Cardiac fibroblast (primary cell): ENCODE data around the gene PRDM15.

Source experiments
- DNase-seq, 2 donors: peaks; one replicate each; pipeline versions ENCODE4 v3.0.0 to v3.0.0-alpha.2; 2010; ENCODE audit warnings: low read depth in 2 of 2
- H3K4me3 ChIP-seq, 2 donors: replicated peaks in 1 of 2; 1 replicate in 1 of 2; 2 replicates in 1 of 2; pipeline ENCODE4 v1.5.1; 2011; ENCODE audit warnings: low read depth in 2 of 2, low read length in 2 of 2, mild to moderate bottlenecking in 2 of 2, moderate library complexity in 1 of 2
- TF ChIP-seq, protein P1 (sequence below): IDR thresholded peaks from one replicate; pipeline ENCODE4 v1.5.1; 2011; ENCODE audit warnings: low read depth, mild to moderate bottlenecking, low read length, inconsistent platforms

Gene PRDM15

GRCh38 chr21:41812679-41813078, 66.5 kb downstream of the PRDM15 start:
- TF ChIP-seq, protein P1, sequence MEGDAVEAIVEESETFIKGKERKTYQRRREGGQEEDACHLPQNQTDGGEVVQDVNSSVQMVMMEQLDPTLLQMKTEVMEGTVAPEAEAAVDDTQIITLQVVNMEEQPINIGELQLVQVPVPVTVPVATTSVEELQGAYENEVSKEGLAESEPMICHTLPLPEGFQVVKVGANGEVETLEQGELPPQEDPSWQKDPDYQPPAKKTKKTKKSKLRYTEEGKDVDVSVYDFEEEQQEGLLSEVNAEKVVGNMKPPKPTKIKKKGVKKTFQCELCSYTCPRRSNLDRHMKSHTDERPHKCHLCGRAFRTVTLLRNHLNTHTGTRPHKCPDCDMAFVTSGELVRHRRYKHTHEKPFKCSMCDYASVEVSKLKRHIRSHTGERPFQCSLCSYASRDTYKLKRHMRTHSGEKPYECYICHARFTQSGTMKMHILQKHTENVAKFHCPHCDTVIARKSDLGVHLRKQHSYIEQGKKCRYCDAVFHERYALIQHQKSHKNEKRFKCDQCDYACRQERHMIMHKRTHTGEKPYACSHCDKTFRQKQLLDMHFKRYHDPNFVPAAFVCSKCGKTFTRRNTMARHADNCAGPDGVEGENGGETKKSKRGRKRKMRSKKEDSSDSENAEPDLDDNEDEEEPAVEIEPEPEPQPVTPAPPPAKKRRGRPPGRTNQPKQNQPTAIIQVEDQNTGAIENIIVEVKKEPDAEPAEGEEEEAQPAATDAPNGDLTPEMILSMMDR = no peak

DNA sequence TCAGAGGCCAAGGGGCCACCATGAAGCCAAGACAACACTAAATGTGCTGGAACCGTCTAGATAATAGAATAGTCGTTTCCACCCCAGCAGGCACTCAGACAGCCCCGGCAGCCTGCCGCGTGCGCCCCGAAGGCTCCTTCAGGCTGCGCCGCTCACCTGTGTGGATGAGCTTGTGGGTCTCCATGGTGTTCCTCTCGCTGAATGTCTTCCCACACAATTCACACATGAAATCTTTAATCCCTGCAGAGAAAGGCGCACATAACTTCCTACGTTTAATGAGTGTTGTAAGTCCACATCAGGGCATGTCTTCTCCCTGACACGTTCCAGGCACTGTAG, 68.6 kb downstream of the PRDM15 start:
- TF ChIP-seq, protein P1 = no peak
- H3K4me3 ChIP-seq = no peak overlapping the region
- no peak for DNase-seq

More at GRCh38 chr21:41812679-41813078, 66.5 kb downstream of the PRDM15 start:
- DNase-seq = no peak
- no peak overlapping the region for H3K4me3 ChIP-seq

DNA sequence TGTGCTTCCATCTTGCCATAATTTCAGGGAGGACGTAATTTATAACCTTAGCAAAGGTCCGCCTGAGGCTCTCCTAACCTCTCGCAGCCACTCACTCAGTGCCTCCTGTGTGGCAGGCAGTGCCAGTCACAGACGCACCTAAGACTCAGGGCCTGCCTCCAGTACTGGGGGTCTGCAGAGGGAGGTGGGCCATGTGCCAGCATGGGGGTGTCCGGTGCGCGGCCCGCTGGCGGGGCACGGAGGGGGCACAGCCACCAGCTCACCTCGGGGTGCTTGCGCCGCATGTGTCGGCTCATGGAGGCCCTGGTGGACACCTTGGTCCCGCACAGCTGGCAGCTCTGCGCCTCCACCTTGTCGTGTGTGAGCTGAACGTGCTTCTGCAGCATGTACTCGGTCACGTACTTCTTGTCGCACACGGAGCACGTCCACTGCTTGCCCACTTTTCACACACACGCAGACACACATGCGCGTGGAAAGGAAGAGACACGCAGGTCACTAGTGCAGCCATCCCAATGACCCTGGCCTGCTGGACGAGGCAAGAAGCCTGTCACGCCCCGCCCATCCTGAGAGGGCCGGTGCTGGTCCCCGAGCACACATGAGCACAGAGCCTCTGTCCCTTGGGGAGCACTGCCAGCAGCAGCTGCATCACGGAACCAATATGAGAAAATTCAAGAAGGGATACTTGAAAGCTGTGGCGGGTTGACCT, 69.1 kb downstream of the PRDM15 start:
- no peak overlapping the region for H3K4me3 ChIP-seq
- DNase-seq = no peak
- TF ChIP-seq, protein P1 = no peak

- no peak overlapping the region for H3K4me3 ChIP-seq
- TF ChIP-seq, protein P1 = no peak
- DNase-seq = no peak
These were observed 70.3 kb downstream of the PRDM15 start for GRCh38 chr21:41808846-41809245.

DNA sequence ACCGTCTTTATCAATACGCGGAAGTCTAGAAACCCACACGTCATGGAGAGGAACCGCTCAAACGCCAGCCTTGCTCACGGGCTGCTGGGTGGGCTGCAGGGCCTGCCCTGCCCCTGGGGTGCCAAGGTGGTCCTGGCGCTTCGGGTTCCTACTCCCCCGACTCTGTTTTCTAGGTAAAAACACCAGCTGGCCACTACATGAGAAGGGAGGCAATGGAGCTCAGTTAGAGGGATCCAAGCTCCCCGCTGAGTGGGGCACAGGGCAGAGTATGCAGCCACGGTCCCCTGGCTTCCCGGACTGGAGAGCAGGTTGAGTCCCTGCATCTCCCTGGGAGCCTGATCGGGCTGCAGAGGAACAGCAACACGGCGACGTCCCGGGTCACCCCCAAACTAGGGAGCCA, 71.0 kb downstream of the PRDM15 start:
- no peak for DNase-seq
- TF ChIP-seq, protein P1 = no peak
- no peak overlapping the region for H3K4me3 ChIP-seq

GRCh38 chr21:41806773-41807172, 72.4 kb downstream of the PRDM15 start:
- no peak overlapping the region for H3K4me3 ChIP-seq
- TF ChIP-seq, protein P1 = no peak
- DNase-seq = no peak

- TF ChIP-seq, protein P1 = no peak
- no peak for DNase-seq
- H3K4me3 ChIP-seq = no peak overlapping the region
These were observed 73.5 kb downstream of the PRDM15 start for GRCh38 chr21:41805643-41806042.
